PC-3 (cell line): ENCODE data around the gene TMEM131. TPM values are rescaled to one million over a fixed set of nuclear protein-coding genes. Genes with fewer than 3 reads are reported as not detected.
"Not testable (repeated sequence)": the region's sequence is repeated elsewhere in the genome, so short reads cannot be mapped to it uniquely, and the experiment has no call there.

Experiments used
- ATAC-seq: fragments of 200-7000 bp; cut with Tn5 transposase; 2 replicates; pipeline ENCODE4 v1.9.1; 2020; ENCODE audit warnings: mild to moderate bottlenecking, moderate library complexity
- BruUV-seq: library from RNA; stranded (reverse); fragments of 400-500 nt; replicated peaks from 2 replicates; lab custom pipeline; 2021; lab: Mats Ljungman, UMichigan
- CTCF ChIA-PET: fragments of 300-600 bp; sonication (Branson Sonifier 250); formaldehyde crosslinking; loops from one replicate; lab custom pipeline; 2022; ENCODE audit warnings: antibody characterized with exemption; lab: Charles Lee
- POLR2A ChIA-PET: fragments of 300-600 bp; sonication (Branson Sonifier 250); formaldehyde crosslinking; loops from one replicate; lab custom pipeline; 2022; ENCODE audit warnings: antibody characterized with exemption; ENCODE audit not compliant: unreplicated experiment; lab: Charles Lee
- DNase-seq: peaks from one replicate; pipeline ENCODE4 v3.0.0-alpha.2; 2015
- H2AFZ ChIP-seq: fragments of 300-600 bp; sonication (generic); 2 replicates; pipeline ENCODE4 v1.6.0; 2016; ENCODE audit warnings: antibody characterized with exemption, low read length
- H3F3A ChIP-seq: fragments of 300-600 bp; sonication (generic); one replicate; pipeline ENCODE4 v1.6.0; 2017; ENCODE audit warnings: antibody characterized with exemption, low read length, control low read depth, mild to moderate bottlenecking; ENCODE audit not compliant: unreplicated experiment
- H3K27ac ChIP-seq: fragments of 300-600 bp; sonication (generic); 2 replicates; pipeline ENCODE4 v1.5.1; 2016; ENCODE audit warnings: mild to moderate bottlenecking, low read length
- H3K27me3 ChIP-seq: fragments of 300-600 bp; sonication (generic); 2 replicates; pipeline ENCODE4 v1.6.1; 2016; ENCODE audit warnings: low read length, mixed read lengths
- H3K36me3 ChIP-seq: fragments of 300-600 bp; sonication (generic); 2 replicates; pipeline ENCODE4 v1.6.1; 2016; ENCODE audit warnings: low read depth, mixed run types, low read length, mixed read lengths
- H3K4me1 ChIP-seq: fragments of 300-600 bp; sonication (generic); 2 replicates; pipeline ENCODE4 v1.5.1; 2016; ENCODE audit warnings: low read length; ENCODE audit not compliant: insufficient read depth
- H3K4me2 ChIP-seq: fragments of 300-600 bp; sonication (generic); 2 replicates; pipeline ENCODE4 v1.6.0; 2016; ENCODE audit warnings: low read length
- H3K4me3 ChIP-seq: fragments of 300-600 bp; sonication (generic); 2 replicates; pipeline ENCODE4 v1.5.1; 2016; ENCODE audit warnings: mild to moderate bottlenecking, low read length, mixed read lengths
- H3K79me2 ChIP-seq: fragments of 300-600 bp; sonication (generic); 2 replicates; pipeline ENCODE4 v1.6.1; 2017; ENCODE audit warnings: low read length, mixed read lengths
- H3K9ac ChIP-seq: fragments of 300-600 bp; sonication (generic); 2 replicates; pipeline ENCODE4 v1.6.0; 2016; ENCODE audit warnings: mild to moderate bottlenecking, low read length
- H3K9me2 ChIP-seq: fragments of 300-600 bp; sonication (generic); replicated peaks from 2 replicates; pipeline ENCODE4 v1.6.1; 2016; ENCODE audit warnings: mixed run types, low read length, mixed read lengths
- H3K9me3 ChIP-seq: fragments of 300-600 bp; sonication (generic); 2 replicates; pipeline ENCODE4 v1.6.1; 2016; ENCODE audit warnings: low read length, mixed read lengths
- H4K20me1 ChIP-seq: fragments of 300-600 bp; sonication (generic); 2 replicates; pipeline ENCODE4 v1.6.1; 2016; ENCODE audit warnings: low read length, mixed read lengths
- CTCF ChIP-seq: fragments of 300-600 bp; sonication (generic); conservative IDR thresholded peaks from 2 replicates; pipeline ENCODE4 v1.5.1; 2017; ENCODE audit warnings: antibody characterized with exemption, low read depth, mild to moderate bottlenecking, low read length
- EZH2 ChIP-seq: fragments of 300-600 bp; sonication (generic); IDR thresholded peaks from one replicate; pipeline ENCODE4 v1.6.1; 2017; ENCODE audit warnings: antibody characterized with exemption, mild to moderate bottlenecking, low read length; ENCODE audit not compliant: unreplicated experiment
- EZH2phosphoT487 ChIP-seq: fragments of 300-600 bp; sonication (generic); IDR thresholded peaks from 2 replicates; pipeline ENCODE4 v1.6.1; 2018; ENCODE audit warnings: mild to moderate bottlenecking, antibody characterized with exemption, low read length, borderline replicate concordance
- intact Hi-C: fragments of 100-400 bp; cut with micrococcal nuclease; formaldehyde crosslinking; loops from 2 replicates; pipeline ENCODE4 v1.9.0; 2023
- total RNA-seq: library from RNA; depleted of rRNA; stranded (reverse); fragments of >200 nt; gene quantifications from 2 replicates; pipeline ENCODE4 v1.2.3, GENCODE V29; 2014

Gene TMEM131
- total RNA-seq, 1 experiment from 2014 or later = 21.1 TPM

GRCh38 chr2:98026927-98027522 lies 31.3 kb upstream of the TMEM131 start:
- intact Hi-C loops = no loop called here
- Histone ChIP-seq H3K27me3 (no peaks in the 10 kb centered on the region), H3K79me2 (no peaks in the 10 kb centered on the region)

GRCh38 chr2:98026292-98026691 lies 30.5 kb upstream of the TMEM131 start:
- H3K4me2 ChIP-seq = peak overlapping the region; percentile 23; the same call in 1 of the 2 replicates
- ChIA-PET POLR2A (no interaction called here), CTCF (no interaction called here)
- no peaks in the 10 kb centered on the region for H3K79me2 ChIP-seq
- H3K27me3 ChIP-seq = no peaks in the 10 kb centered on the region
- ATAC-seq (no peak), DNase-seq (no peak)
- TF ChIP-seq EZH2 (no peak), EZH2phosphoT487 (no peak), CTCF (no peak)
- no peak overlapping the region for H3K9ac ChIP-seq
- H3K27ac ChIP-seq = no peak overlapping the region
- H3K9me3 ChIP-seq = no peaks in the 10 kb centered on the region
- 0 out of 2 replicates have a peak overlapping the region, but pooled peaks have one; percentile 27 for H3K4me3 ChIP-seq
- peak overlapping the region; percentile 40; the same call in 1 of the 2 replicates for H2AFZ ChIP-seq
- no peaks in the 10 kb centered on the region for H3K36me3 ChIP-seq
- BruUV-seq = no TSS peak
- H4K20me1 ChIP-seq = no peaks in the 10 kb centered on the region
- H3K9me2 ChIP-seq = no peaks in the 10 kb centered on the region
- no peaks in the 10 kb centered on the region for H3F3A ChIP-seq
- intact Hi-C loops = no loop called here
- no peaks in the 10 kb centered on the region for H3K4me1 ChIP-seq

More at GRCh38 chr2:98026927-98027522, 31.3 kb upstream of the TMEM131 start:
- no peak for DNase-seq
- H2AFZ ChIP-seq = no peak overlapping the region
- no peaks in the 10 kb centered on the region for H3K9me3 ChIP-seq
- H3K4me2 ChIP-seq = peak overlapping the region; percentile 23; the same call in 1 of the 2 replicates
- ATAC-seq = no peak
- H3K4me3 ChIP-seq = no peak overlapping the region
- H4K20me1 ChIP-seq = no peaks in the 10 kb centered on the region
- no peaks in the 10 kb centered on the region for H3K4me1 ChIP-seq
- H3K36me3 ChIP-seq = no peaks in the 10 kb centered on the region
- no peaks in the 10 kb centered on the region for H3F3A ChIP-seq
- no peak overlapping the region for H3K27ac ChIP-seq
- H3K9ac ChIP-seq = no peak overlapping the region
- POLR2A ChIA-PET = interaction anchor here (0.5 kb wide), 1 partner anchor 273 kb away, joined by 3 read pairs; no protein-coding TSS in a partner anchor
- CTCF ChIA-PET = no interaction called here
- TF ChIP-seq CTCF = no peak
- no peak for TF ChIP-seq EZH2
- no peak for TF ChIP-seq EZH2phosphoT487
- H3K9me2 ChIP-seq = no peaks in the 10 kb centered on the region
- BruUV-seq = no TSS peak

GRCh38 chr2:98025481-98026037 lies 29.8 kb upstream of the TMEM131 start:
- no TSS peak for BruUV-seq
- Histone ChIP-seq H3K36me3 (no peaks in the 10 kb centered on the region), H3K27me3 (no peaks in the 10 kb centered on the region), H3K4me2 (0 out of 2 replicates have a peak overlapping the region, but pooled peaks have one; percentile 23), H3K9me2 (no peaks in the 10 kb centered on the region), H3K4me3 (no peak overlapping the region), H2AFZ (no peak overlapping the region; the same call in 1 of the 2 replicates), H4K20me1 (no peaks in the 10 kb centered on the region), H3K79me2 (no peaks in the 10 kb centered on the region), H3K9me3 (no peaks in the 10 kb centered on the region), H3K9ac (no peak overlapping the region), H3F3A (no peaks in the 10 kb centered on the region), H3K4me1 (no peaks in the 10 kb centered on the region), H3K27ac (no peak overlapping the region)
- POLR2A ChIA-PET = no interaction called here
- DNase-seq = no peak
- CTCF ChIA-PET = no interaction called here
- TF ChIP-seq EZH2 (no peak), CTCF (no peak), EZH2phosphoT487 (no peak)
- intact Hi-C loops = no loop called here
- no peak for ATAC-seq

GRCh38 chr2:98022067-98022466 lies 26.3 kb upstream of the TMEM131 start:
- H3K27me3 ChIP-seq, H3K9me3 ChIP-seq, H3K9me2 ChIP-seq, H3K36me3 ChIP-seq, H3K79me2 ChIP-seq, H3K4me1 ChIP-seq, ATAC-seq, H3K4me3 ChIP-seq, BruUV-seq, H3K9ac ChIP-seq, CTCF ChIA-PET, H3K4me2 ChIP-seq, intact Hi-C loops, H4K20me1 ChIP-seq, H3F3A ChIP-seq, H2AFZ ChIP-seq, DNase-seq, POLR2A ChIA-PET, H3K27ac ChIP-seq: not testable (repeated sequence)
